GM20000 (cell line): ENCODE data around the gene ITSN2.
"Not testable (repeated sequence)": the region's sequence is repeated elsewhere in the genome, so short reads cannot be mapped to it uniquely, and the experiment has no call there.

Source experiments
- DNase-seq: peaks from one replicate; pipeline ENCODE4 v3.0.0; 2012; ENCODE audit warnings: low spot score
- TF ChIP-seq, protein P1 (sequence below): IDR thresholded peaks from 2 replicates; pipeline ENCODE4 v1.5.1; 2012; ENCODE audit warnings: mild to moderate bottlenecking, control low read depth; ENCODE audit errors: extremely low read depth, missing control alignments

ITSN2 gene

DNA sequence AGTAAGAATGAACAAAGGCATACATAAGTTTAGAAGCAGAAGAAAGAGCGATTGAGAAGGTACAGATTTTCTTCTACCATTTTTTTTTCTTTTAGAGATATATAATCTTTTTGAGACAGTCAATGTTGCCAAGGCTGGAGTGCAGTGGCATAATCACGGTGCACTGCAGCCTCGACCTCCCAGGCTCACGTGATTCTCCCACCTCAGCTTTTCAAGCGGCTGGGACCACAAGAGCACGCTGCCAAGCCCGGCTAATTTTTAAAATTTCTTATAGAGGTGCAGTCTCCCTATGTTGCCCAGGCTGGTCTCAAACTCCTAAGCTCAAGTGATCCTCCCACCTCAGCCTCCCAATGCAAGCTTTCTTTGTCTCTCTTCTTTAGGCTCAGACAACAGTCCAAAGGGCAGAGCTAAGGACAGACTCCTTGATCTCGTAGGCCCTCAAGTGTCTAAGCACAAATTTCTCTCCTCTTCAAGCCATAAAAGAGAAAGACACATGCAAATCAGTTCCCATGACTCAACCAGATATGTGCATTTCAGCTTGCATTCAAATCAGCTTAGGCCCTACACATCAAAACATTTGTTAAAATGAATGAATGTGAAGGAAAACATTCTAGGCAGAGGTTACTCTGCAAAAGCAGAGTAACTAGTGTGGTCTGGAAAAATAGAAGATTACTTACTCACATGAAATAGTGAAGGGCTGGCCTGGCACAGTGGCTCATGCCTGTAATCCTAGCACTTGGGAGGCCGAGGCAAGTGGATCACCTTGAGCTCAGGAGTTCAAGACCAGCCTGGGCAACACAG lies 18.0 kb downstream of the ITSN2 start:
- TF ChIP-seq, protein P1, sequence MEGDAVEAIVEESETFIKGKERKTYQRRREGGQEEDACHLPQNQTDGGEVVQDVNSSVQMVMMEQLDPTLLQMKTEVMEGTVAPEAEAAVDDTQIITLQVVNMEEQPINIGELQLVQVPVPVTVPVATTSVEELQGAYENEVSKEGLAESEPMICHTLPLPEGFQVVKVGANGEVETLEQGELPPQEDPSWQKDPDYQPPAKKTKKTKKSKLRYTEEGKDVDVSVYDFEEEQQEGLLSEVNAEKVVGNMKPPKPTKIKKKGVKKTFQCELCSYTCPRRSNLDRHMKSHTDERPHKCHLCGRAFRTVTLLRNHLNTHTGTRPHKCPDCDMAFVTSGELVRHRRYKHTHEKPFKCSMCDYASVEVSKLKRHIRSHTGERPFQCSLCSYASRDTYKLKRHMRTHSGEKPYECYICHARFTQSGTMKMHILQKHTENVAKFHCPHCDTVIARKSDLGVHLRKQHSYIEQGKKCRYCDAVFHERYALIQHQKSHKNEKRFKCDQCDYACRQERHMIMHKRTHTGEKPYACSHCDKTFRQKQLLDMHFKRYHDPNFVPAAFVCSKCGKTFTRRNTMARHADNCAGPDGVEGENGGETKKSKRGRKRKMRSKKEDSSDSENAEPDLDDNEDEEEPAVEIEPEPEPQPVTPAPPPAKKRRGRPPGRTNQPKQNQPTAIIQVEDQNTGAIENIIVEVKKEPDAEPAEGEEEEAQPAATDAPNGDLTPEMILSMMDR: no peak
- DNase-seq: no peak

DNA sequence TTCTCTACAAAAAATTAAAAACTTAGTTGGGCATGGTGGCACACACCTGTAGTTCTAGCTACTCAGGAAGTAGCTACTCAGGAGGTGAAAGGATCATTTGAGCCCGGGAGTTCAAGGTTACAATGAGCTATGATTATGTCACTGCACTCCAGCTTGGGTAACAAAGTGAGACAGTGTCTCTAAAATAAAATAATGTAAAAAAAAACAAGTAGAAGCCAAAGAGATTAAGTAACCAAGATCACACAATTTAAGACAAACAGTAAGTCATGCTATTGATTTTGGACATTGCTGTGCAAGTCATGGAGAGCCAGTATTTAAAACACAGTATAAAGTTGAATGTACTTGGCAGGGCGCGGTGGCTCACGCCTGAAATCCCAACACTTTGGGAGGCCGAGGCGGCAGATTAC lies 20.5 kb downstream of the ITSN2 start:
- TF ChIP-seq, protein P1: no peak

DNA sequence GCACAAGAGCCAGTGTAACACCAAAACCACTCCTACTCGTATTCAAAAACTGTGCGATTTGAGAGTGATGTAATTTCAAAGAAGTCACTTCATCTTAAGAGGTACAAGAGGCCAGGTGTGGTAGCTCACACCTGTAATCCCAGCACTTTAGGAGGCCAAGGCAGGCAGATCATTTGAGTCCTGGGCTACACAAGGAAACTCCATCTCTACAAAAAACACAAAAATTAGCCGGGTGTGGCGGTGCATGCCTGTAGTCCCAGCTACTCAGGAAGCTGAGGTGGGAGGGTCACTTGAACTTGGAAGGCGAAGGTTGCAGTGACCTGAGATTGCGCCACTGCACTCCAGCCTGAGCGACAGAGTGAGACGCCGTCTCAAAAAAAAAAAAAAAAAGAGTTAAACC lies 21.2 kb downstream of the ITSN2 start:
- not testable (repeated sequence) for DNase-seq

More for the DNA sequence above, 20.5 kb downstream of the ITSN2 start:
- no peak for DNase-seq

DNA sequence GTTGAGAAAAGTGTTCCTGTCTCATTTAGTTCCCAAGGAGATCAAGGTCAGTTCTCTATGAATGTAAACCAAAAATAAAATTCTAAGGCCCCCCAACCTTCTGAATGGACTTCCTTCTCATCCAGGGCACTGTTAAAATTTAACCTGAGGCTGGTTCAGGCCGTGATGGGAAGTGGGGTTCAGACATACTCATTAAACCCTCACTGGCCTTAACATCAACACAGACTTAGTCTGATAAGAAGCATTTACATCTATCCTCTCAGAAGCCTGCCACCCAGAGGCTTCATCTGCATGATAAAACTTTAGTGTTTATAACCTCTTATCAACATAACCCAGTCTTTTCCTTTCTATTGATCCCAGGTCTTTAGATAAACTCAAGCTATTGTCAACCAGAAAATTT lies 22.4 kb downstream of the ITSN2 start:
- TF ChIP-seq, protein P1: no peak
- DNase-seq: no peak

DNA sequence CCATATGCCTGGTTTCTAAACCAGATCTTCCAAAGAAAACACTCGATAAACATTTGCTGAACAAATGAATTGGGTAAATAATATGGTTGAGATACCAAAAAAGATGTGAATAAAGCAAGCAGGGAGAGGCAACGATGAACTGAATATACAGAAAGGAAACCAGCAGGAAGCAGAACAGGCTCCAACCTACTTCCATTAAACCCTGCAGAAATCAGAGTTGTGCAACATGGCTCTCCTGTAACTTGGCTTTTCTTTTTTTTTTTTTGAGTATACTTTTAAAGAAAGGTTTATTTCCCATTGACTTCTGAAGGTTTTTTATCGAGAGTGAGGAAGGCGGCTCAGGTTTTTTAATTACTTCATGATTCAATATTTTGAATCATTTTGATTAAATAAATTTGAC lies 23.5 kb downstream of the ITSN2 start:
- TF ChIP-seq, protein P1: no peak
- no peak for DNase-seq

DNA sequence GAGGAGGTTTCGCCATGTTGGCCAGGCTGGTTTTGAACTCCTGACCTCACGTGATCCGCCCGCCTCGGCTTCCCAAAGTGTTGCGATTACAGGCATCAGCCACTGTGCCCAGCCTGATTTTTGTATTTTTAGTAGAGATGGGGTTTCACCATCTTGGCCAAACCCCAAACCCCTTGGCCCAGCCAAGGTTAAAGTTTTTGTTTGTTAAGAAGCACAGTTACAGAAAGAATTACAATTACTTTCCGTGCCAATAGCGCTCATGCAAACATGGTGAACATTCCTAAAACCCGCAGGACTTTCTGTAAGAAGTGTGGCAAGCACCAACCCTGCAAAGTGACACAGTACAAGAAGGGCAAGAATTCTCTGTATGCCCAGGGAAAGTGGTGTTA lies 26.1 kb downstream of the ITSN2 start:
- DNase-seq: no peak
- TF ChIP-seq, protein P1: no peak

DNA sequence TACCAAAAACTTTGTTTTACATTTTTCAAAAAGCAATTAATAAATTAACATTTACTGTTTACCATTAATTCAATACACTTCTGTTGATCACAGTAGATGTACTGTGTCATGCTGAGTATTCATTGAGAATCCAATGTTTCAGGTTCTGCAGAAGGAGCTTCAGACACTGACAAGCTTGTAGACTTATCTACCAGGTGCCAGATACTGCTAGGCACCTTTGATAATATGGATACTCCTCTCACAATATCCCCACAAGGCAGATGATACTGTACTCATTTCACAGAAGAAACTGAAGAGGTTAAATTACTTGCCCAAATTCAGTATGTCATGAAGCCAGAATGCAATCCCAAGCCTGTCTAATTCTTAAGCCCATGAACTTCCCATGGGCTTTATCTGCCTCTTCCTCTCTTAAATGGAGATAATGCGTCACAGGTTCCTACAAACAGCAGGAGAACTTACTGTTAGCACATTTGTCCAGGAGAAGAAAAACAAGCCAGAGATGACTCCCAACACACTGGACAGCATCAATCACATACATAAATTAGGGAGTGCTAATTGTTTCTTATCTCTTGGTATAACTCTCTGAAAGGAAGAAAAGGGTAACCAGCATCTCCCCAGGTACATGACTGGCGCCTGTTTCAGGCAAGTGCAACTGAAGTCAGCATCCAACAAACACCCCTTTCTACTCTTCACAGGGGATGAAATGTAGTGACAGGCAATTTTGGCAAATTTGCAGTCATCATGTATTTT lies 27.4 kb downstream of the ITSN2 start:
- no peak for DNase-seq
- TF ChIP-seq, protein P1: no peak

DNA sequence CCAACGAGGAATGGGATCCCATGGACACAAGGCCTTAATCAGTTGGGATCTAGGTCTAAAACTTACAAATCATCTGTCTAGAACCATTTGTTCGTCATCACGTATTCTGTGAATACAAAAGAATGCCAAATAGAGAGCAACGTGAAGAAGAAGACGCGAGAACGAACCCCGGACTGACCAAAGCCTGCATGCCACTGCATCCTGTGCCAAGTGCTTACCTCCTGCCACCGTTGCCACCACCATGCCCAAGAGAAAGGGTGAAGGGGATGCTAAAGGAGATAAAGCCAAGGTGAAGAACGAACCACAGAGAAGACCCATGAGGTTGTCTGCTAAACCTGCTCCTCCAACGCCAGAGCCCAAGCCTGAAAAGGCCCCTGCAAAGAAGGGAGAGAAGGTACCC lies 30.2 kb downstream of the ITSN2 start:
- TF ChIP-seq, protein P1: no peak
- DNase-seq: no peak
